Measurements from ENCODE around the gene ZNF438. TPM values are rescaled to one million over a fixed set of nuclear protein-coding genes. Genes with fewer than 3 reads are reported as not detected.

ZNF438 gene
- total and polyA plus RNA-seq, 2 of the 13 experiments (the other 11 are each of a cell fraction or from before 2014, with no cell fraction given), result 0.75 to 0.83 TPM

GRCh38 chr10:30848396-30849032, 183.2 kb downstream of the ZNF438 start:
- ChIA-PET CTCF (ENCODE audit: low intra/inter-chr PET ratio, low total read pairs) (no interaction called here), POLR2A (no interaction called here)
- intact Hi-C loops (cut with micrococcal nuclease; ENCODE audit: unreplicated experiment), result no loop called here
- no peak overlapping the region for H3K4me3 ChIP-seq (replicated peaks in 1 of 3; ENCODE audit: insufficient read depth in 1 of 3, low read depth in 2 of 3, low read length in 3 of 3)
- in situ Hi-C loops (cut with HindIII; ENCODE audit: extremely low pct_ligation_motif_present, low pct_unique_long_range_greater_than_20kb), result no loop called here
- no peak overlapping the region for H3K9ac ChIP-seq (ENCODE audit: insufficient read depth, low read depth, low read length)
- H3K4me2 ChIP-seq (ENCODE audit: low read depth, low read length), result no peak overlapping the region
- no peaks in the 10 kb centered on the region for H3K9me3 ChIP-seq (ENCODE audit: low read length)
- no peak for ATAC-seq
- BruUV-seq (replicated peaks), result no TSS peak
- no peak overlapping the region for H3K27ac ChIP-seq (ENCODE audit: extremely low read length, insufficient read depth, low read length)
- H2AFZ ChIP-seq (ENCODE audit: low read length), result no peak overlapping the region
- no peaks in the 10 kb centered on the region for H3K4me1 ChIP-seq (ENCODE audit: insufficient read depth, low read length)
- no peaks in the 10 kb centered on the region for H3K36me3 ChIP-seq (replicated peaks in 1 of 2; ENCODE audit: control insufficient read depth in 1 of 2, insufficient read depth in 2 of 2, low read length in 2 of 2)
- DNase-seq (ENCODE audit: low spot score), result no peak
- H3K79me2 ChIP-seq (ENCODE audit: insufficient read depth, low read length), result no peaks in the 10 kb centered on the region
- H3K27me3 ChIP-seq (ENCODE audit: control insufficient read depth in 1 of 2, insufficient read depth in 2 of 2, low read length in 2 of 2), result peaks cover 2 to 6% of the 10 kb centered on the region in 2 experiments; a peak in 2 of 5 replicates
- H4K20me1 ChIP-seq (ENCODE audit: insufficient read depth, low read length), result no peaks in the 10 kb centered on the region
- TF ChIP-seq DR1 (CRISPR knock-in tag; IDR thresholded peaks at IDR 0.05), result no peak
- no peak for TF ChIP-seq MTF1 (CRISPR knock-in tag; IDR thresholded peaks at IDR 0.05)
- TF ChIP-seq ZNF230 (CRISPR knock-in tag; IDR thresholded peaks at IDR 0.05), result no peak
- WGBS (ENCODE audit: low lambda C conversion rate), result 47% methylated on average over 10 of the region's 11 CpGs
- no peak for FAIRE-seq

GRCh38 chr10:30847642-30848041, 184.0 kb downstream of the ZNF438 start:
- no TSS peak for BruUV-seq (replicated peaks)
- no peak for ATAC-seq
- FAIRE-seq, result no peak

More at GRCh38 chr10:30847642-30848041, 184.0 kb downstream of the ZNF438 start:
- no peak for DNase-seq (ENCODE audit: low spot score)
- POLR2A ChIA-PET, result no interaction called here
- CTCF ChIA-PET (ENCODE audit: low intra/inter-chr PET ratio, low total read pairs), result no interaction called here
- no peak overlapping the region for H2AFZ ChIP-seq (ENCODE audit: low read length)
- H3K9ac ChIP-seq (ENCODE audit: insufficient read depth, low read depth, low read length), result no peak overlapping the region
- no peaks in the 10 kb centered on the region for H3K36me3 ChIP-seq (replicated peaks in 1 of 2; ENCODE audit: control insufficient read depth in 1 of 2, insufficient read depth in 2 of 2, low read length in 2 of 2)
- 43% methylated on average over 5 of the region's 10 CpGs for WGBS (ENCODE audit: low lambda C conversion rate)
- in situ Hi-C loops (cut with HindIII; ENCODE audit: extremely low pct_ligation_motif_present, low pct_unique_long_range_greater_than_20kb), result no loop called here
- TF ChIP-seq RFX1 (IDR thresholded peaks at IDR 0.05), result no peak
- intact Hi-C loops (cut with micrococcal nuclease; ENCODE audit: unreplicated experiment), result no loop called here
- H3K4me3 ChIP-seq (replicated peaks in 1 of 3; ENCODE audit: insufficient read depth in 1 of 3, low read depth in 2 of 3, low read length in 3 of 3), result no peak overlapping the region
- no peak overlapping the region for H3K4me2 ChIP-seq (ENCODE audit: low read depth, low read length)
- H3K27ac ChIP-seq (ENCODE audit: extremely low read length, insufficient read depth, low read length), result no peak overlapping the region
- H3K27me3 ChIP-seq (ENCODE audit: control insufficient read depth in 1 of 2, insufficient read depth in 2 of 2, low read length in 2 of 2), result peaks cover 2 to 11% of the 10 kb centered on the region in 2 experiments; a peak in 3 of 5 replicates
- no peaks in the 10 kb centered on the region for H3K9me3 ChIP-seq (ENCODE audit: low read length)
- H3K4me1 ChIP-seq (ENCODE audit: insufficient read depth, low read length), result no peaks in the 10 kb centered on the region
- H4K20me1 ChIP-seq (ENCODE audit: insufficient read depth, low read length), result no peaks in the 10 kb centered on the region
- H3K79me2 ChIP-seq (ENCODE audit: insufficient read depth, low read length), result no peaks in the 10 kb centered on the region

Measured in HepG2 (cell line).